NCI-H1436 (cell line): ENCODE measurements around the gene CCNG1.
"Not testable (repeated sequence)": the region's sequence is repeated elsewhere in the genome, so short reads cannot be mapped to it uniquely, and the experiment has no call there.

Experiments used
- DNase-seq: peaks from one replicate; lab custom pipeline; 2025; lab: John Stamatoyannopoulos, UW

Gene CCNG1

DNA sequence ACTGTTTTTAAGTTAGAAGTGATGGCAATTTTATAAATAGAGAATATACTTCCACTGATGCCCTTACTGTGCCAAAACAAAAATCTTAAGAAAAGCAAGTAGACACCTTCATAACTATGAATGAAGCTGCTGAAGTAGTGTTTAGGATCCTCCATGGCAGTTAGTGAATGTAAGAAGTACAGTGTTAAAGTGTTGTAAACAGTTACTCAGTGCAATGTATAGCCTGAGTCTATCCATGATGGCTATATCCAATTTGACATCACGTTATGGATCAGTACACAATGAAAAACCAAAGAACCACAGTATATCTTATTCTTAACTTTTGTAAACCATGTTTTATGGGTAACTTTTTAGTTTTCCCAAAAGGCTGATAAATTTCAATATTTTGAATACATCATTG is 7.1 kb downstream of the CCNG1 start:
- DNase-seq: no peak

GRCh38 chr5:163445345-163445744 is 8.0 kb downstream of the CCNG1 start:
- DNase-seq: no peak

GRCh38 chr5:163447191-163447590 is 9.8 kb downstream of the CCNG1 start:
- DNase-seq: no peak

GRCh38 chr5:163447875-163448274 is 10.5 kb downstream of the CCNG1 start:
- DNase-seq: no peak

DNA sequence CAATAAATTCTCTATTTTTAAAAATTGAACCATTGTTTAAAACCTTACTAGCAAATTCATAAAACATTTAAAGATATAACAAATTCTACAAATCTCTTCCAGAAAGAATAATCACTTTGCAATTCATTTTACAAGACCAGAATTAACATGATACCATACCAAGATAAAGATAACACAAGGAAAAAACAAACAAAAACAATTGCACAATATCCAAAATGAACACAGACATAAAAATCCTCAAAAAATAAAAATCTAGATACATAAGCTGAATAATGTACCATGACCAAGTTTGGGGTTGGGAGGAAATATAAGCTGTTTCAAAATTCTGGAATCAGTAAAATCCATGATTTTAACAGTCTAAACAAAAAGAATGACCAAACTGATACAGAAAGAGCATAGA is 11.1 kb downstream of the CCNG1 start:
- DNase-seq: no peak

DNA sequence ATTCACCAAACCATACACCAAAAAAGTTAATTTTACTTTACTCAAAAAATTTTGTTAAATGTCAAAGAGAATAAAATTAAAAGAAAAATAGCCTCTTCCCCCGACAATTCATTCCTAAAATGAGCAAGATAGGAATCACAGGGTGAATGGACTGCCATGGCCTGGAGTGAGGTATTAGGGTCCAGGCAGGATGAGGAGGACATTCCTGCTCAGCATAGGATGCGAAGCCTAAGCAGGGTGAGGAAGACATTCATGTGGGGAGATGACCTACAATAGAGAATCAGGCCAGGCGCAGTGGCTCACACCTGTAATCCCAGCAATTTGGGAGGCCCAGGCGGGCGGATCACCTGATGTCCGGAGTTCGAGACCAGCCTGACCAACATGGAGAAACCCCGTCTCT is 14.1 kb downstream of the CCNG1 start:
- DNase-seq: no peak

GRCh38 chr5:163453705-163454104 is 16.3 kb downstream of the CCNG1 start:
- no peak for DNase-seq

- DNase-seq: not testable (repeated sequence)
These were observed 18.0 kb downstream of the CCNG1 start for GRCh38 chr5:163455406-163455805.

GRCh38 chr5:163456029-163456589 is 18.7 kb downstream of the CCNG1 start:
- no peak for DNase-seq

- DNase-seq: no peak
These were observed 19.4 kb downstream of the CCNG1 start for GRCh38 chr5:163456840-163457239.

DNA sequence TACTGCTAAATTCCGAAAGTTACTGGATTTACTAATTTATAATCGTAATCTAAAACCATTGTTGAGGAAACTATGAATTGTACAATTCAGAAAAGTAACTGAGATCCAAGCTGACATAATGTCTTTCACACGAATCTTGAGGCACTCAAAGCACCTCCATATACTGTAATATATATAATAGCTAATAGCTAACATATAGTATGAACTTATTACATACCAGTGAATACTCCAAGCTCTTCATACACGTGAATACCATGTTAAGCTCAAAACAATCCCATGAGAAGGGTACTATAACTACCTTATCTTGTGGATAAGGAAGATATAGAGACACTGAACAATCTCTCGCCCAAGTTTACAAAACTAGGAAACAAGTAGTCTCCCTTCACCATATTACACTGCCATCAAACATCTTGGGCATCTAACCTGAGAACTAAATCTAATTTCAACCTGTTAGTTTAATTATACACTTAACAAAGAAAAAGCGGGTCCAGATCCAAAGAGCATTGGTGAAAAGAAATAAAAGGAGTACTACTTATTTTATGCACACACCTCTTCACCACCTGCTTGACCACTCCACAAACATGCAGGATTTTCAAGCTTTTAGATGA is 21.5 kb downstream of the CCNG1 start:
- no peak for DNase-seq

DNA sequence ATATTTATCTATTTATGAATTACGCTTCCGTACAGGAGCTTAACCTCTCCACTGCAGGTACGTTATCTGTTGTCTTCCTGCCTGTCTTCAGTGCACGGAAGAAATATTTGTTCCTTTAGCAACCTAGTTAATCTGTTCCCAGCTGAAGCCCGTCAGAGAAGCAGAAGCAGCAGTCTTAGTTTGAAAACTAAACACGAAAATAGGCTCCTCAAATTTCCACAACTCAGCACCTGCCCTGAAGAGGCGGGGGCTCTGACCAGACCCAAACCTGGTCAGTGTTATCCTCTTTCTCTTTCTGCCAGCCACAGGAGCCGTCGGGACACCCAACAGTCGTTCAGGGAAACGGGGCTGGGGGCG is 22.0 kb downstream of the CCNG1 start:
- peak; percentile 23 for DNase-seq

- peak; percentile 96 for DNase-seq
These were observed 22.6 kb downstream of the CCNG1 start, which contains the start of gene NUDCD2 for GRCh38 chr5:163459819-163460561. NUDCD2 (minus strand) TSS chr5:163460102; CDS start chr5:163460050, 52 bp downstream.

GRCh38 chr5:163460562-163461171 is 23.3 kb downstream of the CCNG1 start, which contains the start of gene HMMR:
HMMR (plus strand) TSS chr5:163460632; CDS start chr5:163460693, 61 bp downstream.
- DNase-seq: peak; percentile 45

GRCh38 chr5:163463063-163463435 is 25.7 kb downstream of the CCNG1 start:
- DNase-seq: no peak

- no peak for DNase-seq
These were observed 30.3 kb downstream of the CCNG1 start for GRCh38 chr5:163467682-163468081.

DNA sequence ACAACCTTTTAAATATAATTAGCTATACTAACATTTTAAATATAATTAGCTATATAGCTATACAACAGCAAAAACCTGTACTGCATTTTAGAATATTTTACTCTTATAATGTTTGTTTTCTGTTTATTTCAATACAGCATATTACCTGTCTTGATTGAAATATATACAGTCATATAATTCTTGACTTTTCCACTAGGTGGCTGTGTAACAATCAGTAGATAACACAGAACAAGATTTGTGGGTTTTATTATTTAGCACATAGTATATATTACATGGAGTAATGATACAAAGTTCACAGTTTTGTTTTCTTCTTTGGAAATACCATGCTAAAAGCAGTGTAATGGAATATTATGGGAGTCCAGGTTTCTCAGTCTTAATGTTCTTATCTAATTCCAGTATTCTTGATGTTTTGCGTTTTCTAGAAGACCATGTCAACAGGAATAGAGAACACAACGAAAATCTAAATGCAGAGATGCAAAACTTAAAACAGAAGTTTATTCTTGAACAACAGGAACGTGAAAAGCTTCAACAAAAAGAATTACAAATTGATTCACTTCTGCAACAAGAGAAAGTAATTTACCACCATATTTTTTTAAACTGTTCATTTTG is 36.3 kb downstream of the CCNG1 start:
- DNase-seq: peak; percentile 2

DNA sequence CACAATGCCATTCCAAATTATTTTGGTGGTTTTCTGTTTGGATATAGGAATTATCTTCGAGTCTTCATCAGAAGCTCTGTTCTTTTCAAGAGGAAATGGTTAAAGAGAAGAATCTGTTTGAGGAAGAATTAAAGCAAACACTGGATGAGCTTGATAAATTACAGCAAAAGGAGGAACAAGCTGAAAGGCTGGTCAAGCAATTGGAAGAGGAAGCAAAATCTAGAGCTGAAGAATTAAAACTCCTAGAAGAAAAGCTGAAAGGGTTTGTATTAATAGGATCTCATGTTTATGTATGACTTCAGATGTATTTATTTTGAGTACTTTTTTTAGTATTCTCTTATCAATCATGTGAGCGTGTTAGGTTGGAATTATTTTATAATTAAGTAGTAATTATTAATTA is 38.0 kb downstream of the CCNG1 start:
- DNase-seq: no peak

DNA sequence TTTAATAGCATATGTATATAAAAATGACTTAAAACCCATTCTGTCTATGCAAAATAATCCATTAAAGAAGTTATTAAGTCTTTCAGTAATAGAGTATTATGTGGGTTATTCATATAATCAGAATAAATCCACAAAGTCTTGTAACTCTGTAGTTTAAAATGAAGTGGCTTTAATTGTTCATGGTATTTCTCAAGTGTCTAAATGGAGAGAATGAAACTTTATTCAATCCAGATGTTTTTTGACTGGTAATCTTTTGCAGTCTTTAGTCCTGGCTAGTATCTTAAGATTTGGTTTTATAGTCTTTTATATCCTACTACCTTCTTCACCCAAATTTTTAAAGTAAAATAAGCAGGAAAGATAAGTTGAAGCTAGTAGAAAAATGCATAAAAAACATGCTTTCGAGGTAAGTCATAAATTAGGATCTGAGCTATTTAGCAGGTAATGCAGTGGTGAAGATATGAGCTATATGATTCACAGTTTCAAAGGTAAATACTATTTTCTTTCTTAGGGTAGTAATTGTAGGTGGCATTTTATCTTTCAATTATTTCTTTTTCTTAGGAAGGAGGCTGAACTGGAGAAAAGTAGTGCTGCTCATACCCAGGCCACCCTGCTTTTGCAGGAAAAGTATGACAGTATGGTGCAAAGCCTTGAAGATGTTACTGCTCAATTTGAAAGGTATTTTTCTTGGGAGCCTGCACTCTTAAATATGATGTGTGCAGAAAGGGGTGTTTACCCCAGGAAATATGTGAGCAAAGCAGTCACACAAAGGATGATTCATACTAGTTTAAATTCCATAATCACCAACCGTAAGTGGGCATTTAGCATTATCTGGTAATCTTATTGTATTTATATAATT is 41.0 kb downstream of the CCNG1 start:
- no peak for DNase-seq

GRCh38 chr5:163478982-163479271 is 41.5 kb downstream of the CCNG1 start:
- no peak for DNase-seq

DNA sequence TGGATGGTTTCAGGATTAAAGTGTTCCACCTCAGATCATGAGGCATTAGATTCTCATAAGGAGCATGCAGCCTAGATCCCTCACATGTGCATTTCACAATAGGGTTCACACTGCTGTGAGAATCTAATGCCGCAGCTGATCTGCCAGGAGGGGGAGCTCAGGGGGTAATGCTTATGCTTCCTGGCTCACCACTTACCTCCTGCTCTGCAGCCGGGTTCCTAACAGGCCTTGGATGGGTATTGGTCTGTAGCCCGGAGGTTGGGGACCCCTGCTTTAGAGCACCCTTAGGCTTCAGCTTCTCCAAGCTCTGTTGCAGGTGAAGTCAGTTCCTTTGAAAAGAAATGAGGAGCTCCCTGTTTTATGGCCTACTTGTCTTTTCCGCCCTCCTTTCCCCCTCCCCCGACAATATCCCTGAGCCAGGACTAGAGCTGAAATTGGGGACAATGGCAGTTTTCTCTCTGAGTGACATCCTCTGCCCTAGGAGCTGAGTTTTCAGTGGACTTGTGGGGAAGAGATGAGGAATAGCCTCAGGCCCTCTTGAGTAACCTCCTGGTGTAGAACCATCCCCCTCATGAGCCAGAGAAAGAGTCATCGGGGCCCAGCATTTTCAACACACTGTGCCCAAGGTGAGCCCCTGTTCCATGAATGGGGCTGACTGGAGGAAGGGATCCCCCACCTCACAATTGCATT is 51.8 kb downstream of the CCNG1 start:
- DNase-seq: no peak
